Activated T-helper 17 cell treated with anti-CD3 and anti-CD28 coated beads, Interleukin-2, amount 50 U/mL, for 72 hours (primary cell): ENCODE results near the gene CHMP5. TPM values are rescaled to one million over a fixed set of nuclear protein-coding genes. Genes with fewer than 3 reads are reported as not detected.

Experiments used
- ATAC-seq: fragments of 150-1000 bp; cut with Tn5 transposase; replicated peaks from 2 replicates; pipeline ENCODE4 v1.10.0; 2021; ENCODE audit warnings: mild to moderate bottlenecking, moderate library complexity
- H3K27ac Mint-ChIP-seq: one replicate; pipeline ENCODE4 v1.8.0; 2022; ENCODE audit warnings: mixed read lengths
- H3K27me3 Mint-ChIP-seq: one replicate; pipeline ENCODE4 v1.8.0; 2022; ENCODE audit warnings: mixed read lengths
- H3K36me3 Mint-ChIP-seq: one replicate; pipeline ENCODE4 v1.8.0; 2022; ENCODE audit warnings: low read depth, mild to moderate bottlenecking, mixed read lengths
- H3K4me1 Mint-ChIP-seq: one replicate; pipeline ENCODE4 v1.8.0; 2022; ENCODE audit warnings: mixed read lengths
- H3K4me3 Mint-ChIP-seq: one replicate; pipeline ENCODE4 v1.8.0; 2022; ENCODE audit warnings: mild to moderate bottlenecking, mixed read lengths
- H3K9me3 Mint-ChIP-seq: one replicate; pipeline ENCODE4 v1.8.0; 2022; ENCODE audit warnings: mixed read lengths
- total RNA-seq, 2 donors: library from RNA; stranded (reverse); gene quantifications; one replicate each; pipeline ENCODE4 v1.2.3, GENCODE V29; 2022

Gene CHMP5
- total RNA-seq, 2 donors from 2014 or later: 54.7 to 70.0 TPM

DNA sequence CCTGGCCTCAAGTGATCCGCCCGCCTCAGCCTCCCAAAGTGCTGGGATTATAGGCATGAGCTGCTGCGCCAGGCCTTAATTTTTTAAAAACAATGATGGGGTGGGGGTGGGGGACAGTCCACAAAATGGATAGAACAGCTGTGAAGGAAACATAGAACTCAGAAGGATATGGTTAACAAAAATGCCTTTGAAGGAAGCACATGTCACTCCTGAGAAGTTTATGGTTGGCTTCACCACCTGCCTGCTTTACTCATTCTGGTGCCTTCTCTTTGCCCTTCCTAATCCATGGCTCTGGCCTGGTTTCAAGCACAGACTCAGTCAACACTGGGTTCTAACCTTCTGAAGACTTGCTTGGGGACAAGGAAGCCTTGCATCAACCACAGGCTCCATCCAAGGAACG lies 10.6 kb upstream of the CHMP5 start:
- Mint-ChIP-seq H3K4me1 (no peaks in the 10 kb centered on the region), H3K27ac (no peak overlapping the region), H3K4me3 (no peak overlapping the region), H3K27me3 (no peaks in the 10 kb centered on the region), H3K36me3 (peaks cover 90% of the 10 kb centered on the region), H3K9me3 (no peaks in the 10 kb centered on the region)
- no peak for ATAC-seq

- Mint-ChIP-seq H3K9me3 (no peaks in the 10 kb centered on the region), H3K27me3 (no peaks in the 10 kb centered on the region), H3K27ac (no peak overlapping the region), H3K36me3 (peaks cover 91% of the 10 kb centered on the region), H3K4me1 (no peaks in the 10 kb centered on the region), H3K4me3 (no peak overlapping the region)
- ATAC-seq: no peak
These were observed 9.8 kb upstream of the CHMP5 start for GRCh38 chr9:33255014-33255413.

DNA sequence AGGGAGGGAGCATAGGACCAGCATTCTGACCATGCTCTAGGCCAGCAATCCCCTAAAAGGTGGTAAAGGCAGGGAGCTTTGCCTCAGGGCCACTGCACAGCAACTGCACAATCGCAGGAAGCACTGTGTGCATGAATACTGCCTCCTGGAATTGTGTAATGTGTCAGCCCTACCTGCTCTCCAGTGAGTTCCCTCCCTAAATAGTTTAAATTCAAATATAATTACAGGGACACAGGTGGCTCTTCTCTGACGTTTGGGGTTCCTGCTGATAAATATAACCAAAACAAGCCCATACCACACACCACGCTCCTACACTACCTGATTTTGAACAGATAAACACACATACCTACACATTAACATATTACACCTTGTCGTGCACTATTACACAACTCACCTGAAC lies 9.4 kb upstream of the CHMP5 start:
- ATAC-seq: no peak
- no peaks in the 10 kb centered on the region for H3K9me3 Mint-ChIP-seq

DNA sequence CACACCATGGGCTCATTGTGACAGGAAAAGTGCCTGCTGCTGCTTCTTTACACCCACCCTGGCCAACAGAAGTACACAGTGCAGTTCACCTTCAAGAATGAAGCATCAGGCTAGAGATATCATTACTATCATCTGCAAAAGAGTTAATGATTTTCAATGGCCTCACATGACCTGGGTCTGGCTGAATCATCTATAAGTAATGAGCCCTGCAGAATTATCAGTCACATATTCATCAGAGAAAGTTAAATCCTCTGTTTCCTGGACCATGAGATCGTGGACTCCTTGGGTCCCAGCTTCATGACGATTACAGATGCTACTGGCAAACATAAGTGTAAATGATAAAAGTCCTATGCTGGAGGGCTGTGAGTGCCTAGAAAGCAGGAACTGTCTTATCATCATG lies 8.6 kb upstream of the CHMP5 start:
- Mint-ChIP-seq H3K4me3 (no peak overlapping the region), H3K4me1 (no peaks in the 10 kb centered on the region), H3K27ac (no peak overlapping the region), H3K27me3 (no peaks in the 10 kb centered on the region), H3K36me3 (peaks cover 93% of the 10 kb centered on the region), H3K9me3 (no peaks in the 10 kb centered on the region)
- no peak for ATAC-seq

More for the DNA sequence above, 9.4 kb upstream of the CHMP5 start:
- Mint-ChIP-seq H3K4me3 (no peak overlapping the region), H3K36me3 (peaks cover 93% of the 10 kb centered on the region), H3K4me1 (no peaks in the 10 kb centered on the region), H3K27me3 (no peaks in the 10 kb centered on the region), H3K27ac (no peak overlapping the region)

- Mint-ChIP-seq H3K36me3 (peaks cover 100% of the 10 kb centered on the region), H3K9me3 (no peaks in the 10 kb centered on the region), H3K27ac (no peak overlapping the region), H3K4me1 (no peaks in the 10 kb centered on the region), H3K27me3 (no peaks in the 10 kb centered on the region), H3K4me3 (no peak overlapping the region)
- no peak for ATAC-seq
These were observed 7.6 kb upstream of the CHMP5 start for GRCh38 chr9:33257276-33257675.

DNA sequence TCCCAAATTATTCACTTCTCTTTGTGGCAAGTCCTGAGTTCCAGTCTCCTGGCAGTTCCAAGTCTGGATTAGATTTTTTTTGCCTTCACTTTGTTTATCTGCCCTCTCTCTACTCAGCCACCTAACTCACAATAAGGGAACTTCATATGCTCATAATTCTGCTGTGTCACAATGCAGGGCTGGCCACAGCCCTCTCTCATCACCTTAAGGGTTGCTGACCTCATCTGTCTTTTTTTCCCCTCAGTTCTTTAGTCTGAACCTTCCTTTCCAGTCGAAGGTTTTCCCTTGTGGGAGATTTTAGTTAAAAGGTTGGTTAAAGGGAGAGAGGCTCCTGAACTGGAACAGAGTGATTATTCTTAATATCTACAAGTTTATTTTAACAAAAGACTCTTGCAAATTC lies 4.5 kb upstream of the CHMP5 start:
- Mint-ChIP-seq H3K4me3 (no peak overlapping the region), H3K4me1 (peaks cover 9% of the 10 kb centered on the region), H3K27me3 (no peaks in the 10 kb centered on the region), H3K27ac (peak overlapping the region; percentile 44), H3K9me3 (no peaks in the 10 kb centered on the region), H3K36me3 (peaks cover 98% of the 10 kb centered on the region)
- no peak for ATAC-seq

DNA sequence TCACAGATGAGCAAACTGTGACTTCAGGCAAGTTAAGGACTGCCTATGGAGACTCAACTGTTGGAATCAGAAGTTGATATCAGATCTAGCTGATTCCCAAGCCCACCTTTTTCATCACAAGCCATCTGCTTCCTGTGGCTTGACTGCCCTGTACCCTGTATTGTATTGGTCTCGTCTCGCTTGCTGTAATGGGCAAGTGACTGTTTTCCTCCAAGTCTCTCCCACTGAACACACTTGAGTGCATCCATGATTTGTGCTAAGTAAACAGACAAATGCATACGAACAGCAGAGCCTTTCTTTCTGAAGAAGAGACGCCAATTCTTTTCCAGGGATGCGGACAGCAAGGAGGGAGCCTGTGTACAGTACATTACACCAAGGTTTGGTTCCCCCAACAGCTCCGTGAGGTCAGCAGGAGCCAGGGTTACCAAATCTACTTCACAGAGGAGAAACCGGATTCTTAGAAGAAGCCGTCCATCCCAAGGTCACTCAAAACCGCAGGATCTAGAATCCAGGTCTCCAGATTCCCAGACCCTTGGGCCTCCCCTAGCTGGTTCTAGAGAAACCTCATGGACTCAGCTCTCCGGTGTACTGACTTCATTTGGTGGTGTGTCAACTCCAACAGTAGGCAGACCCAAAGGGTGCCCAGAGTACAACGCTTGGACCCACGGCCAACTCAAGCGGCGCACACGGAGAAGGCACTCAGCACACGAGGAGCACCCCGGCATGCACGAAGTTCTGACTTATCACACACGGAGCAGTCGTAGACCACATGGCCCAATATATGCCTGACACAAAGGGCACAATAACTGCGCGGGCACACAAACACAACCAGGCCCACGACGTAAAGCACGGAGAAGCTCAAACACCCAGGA lies 1.5 kb upstream of the CHMP5 start:
- Mint-ChIP-seq H3K27me3 (no peaks in the 10 kb centered on the region), H3K4me3 (peak overlapping the region; percentile 89), H3K4me1 (peaks cover 27% of the 10 kb centered on the region), H3K27ac (peak overlapping the region; percentile 65), H3K36me3 (peaks cover 98% of the 10 kb centered on the region), H3K9me3 (no peaks in the 10 kb centered on the region)
- no peak for ATAC-seq

GRCh38 chr9:33264003-33264472 lies 811 bp upstream of the CHMP5 start:
- peak overlapping the region; percentile 65 for H3K27ac Mint-ChIP-seq
- H3K36me3 Mint-ChIP-seq: peaks cover 98% of the 10 kb centered on the region
- H3K4me1 Mint-ChIP-seq: peaks cover 27% of the 10 kb centered on the region
- H3K4me3 Mint-ChIP-seq: peak overlapping the region; percentile 89
- ATAC-seq: peak; percentile 8
- no peaks in the 10 kb centered on the region for H3K9me3 Mint-ChIP-seq
- H3K27me3 Mint-ChIP-seq: no peaks in the 10 kb centered on the region

DNA sequence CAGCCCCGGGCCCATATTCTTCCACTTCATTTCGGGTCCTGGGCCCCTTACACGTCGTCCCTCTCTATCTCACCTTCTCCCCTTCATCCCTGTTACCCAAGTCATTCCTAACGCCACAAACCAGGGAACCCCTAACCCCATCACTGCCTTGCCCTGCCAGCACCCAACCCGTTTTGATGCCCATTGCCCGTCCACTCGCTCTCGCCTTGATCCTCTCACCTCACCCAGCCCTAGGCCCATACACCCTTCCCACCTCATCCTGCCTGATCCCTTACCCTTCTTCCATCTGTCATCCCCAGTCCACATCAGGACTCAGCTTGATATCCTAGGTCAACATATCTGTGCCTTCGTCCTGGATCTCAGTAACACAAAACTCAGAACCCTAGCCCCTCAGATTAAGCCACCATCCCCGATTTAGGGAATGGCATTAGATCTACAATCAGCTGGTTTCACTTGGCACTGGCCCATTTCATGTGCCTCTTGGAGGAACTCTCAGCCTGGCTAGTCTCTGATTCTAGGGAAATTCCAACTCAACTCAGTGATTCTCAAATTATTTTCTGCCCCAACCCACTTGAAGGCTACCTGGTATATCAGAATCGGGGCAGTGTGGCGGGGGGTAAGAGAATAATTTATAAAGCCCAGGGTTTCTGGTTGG lies 489 bp downstream of the CHMP5 start:
- peaks cover 27% of the 10 kb centered on the region for H3K4me1 Mint-ChIP-seq
- H3K27me3 Mint-ChIP-seq: no peaks in the 10 kb centered on the region
- peaks cover 96% of the 10 kb centered on the region for H3K36me3 Mint-ChIP-seq
- H3K27ac Mint-ChIP-seq: peak overlapping the region; percentile 65
- H3K9me3 Mint-ChIP-seq: no peaks in the 10 kb centered on the region
- no peak for ATAC-seq
- peak overlapping the region; percentile 89 for H3K4me3 Mint-ChIP-seq

DNA sequence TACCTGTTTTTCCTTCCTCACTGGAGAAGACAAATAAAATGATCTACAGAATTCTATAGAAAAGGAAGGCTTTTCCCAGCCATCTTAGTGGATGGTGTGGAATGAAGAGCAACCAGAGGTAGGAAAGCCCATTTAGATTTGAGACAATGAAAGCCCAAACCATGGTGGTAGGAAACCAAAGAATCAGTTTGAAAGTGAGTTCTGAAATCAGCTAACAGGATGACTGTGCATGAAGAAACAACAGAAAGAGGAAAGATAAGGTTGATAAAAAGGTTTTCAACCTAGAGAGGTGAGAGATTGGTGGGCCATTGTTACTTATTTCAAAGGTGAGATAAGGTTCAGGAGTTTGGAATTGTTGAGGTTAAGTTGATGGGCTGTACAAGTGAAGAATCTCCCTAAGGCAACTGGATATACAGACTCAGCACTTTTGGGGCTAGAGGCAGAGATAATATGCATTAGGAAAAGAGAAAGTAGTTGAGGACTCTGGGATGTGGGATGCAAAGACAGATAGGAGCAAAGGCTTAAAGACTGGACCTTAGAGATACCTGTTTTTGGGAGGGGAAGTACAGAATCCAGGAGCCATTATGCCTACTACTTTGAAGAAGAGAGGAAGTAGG lies 2.4 kb downstream of the CHMP5 start:
- peak overlapping the region; percentile 89 for H3K4me3 Mint-ChIP-seq
- H3K4me1 Mint-ChIP-seq: peaks cover 27% of the 10 kb centered on the region

GRCh38 chr9:33270146-33270545 lies 5.3 kb downstream of the CHMP5 start:
- H3K4me1 Mint-ChIP-seq: peaks cover 20% of the 10 kb centered on the region
- no peak overlapping the region for H3K27ac Mint-ChIP-seq
- ATAC-seq: no peak
- peaks cover 96% of the 10 kb centered on the region for H3K36me3 Mint-ChIP-seq
- no peaks in the 10 kb centered on the region for H3K9me3 Mint-ChIP-seq
- H3K4me3 Mint-ChIP-seq: no peak overlapping the region
- H3K27me3 Mint-ChIP-seq: no peaks in the 10 kb centered on the region

More for the DNA sequence above, 2.4 kb downstream of the CHMP5 start:
- Mint-ChIP-seq H3K27ac (peak overlapping the region; percentile 65), H3K36me3 (peaks cover 96% of the 10 kb centered on the region), H3K9me3 (no peaks in the 10 kb centered on the region), H3K27me3 (no peaks in the 10 kb centered on the region)
- no peak for ATAC-seq

GRCh38 chr9:33272061-33272460 lies 7.2 kb downstream of the CHMP5 start:
- Mint-ChIP-seq H3K36me3 (peaks cover 98% of the 10 kb centered on the region), H3K4me1 (peaks cover 5% of the 10 kb centered on the region), H3K27ac (peak overlapping the region; percentile 30), H3K27me3 (no peaks in the 10 kb centered on the region), H3K4me3 (no peak overlapping the region), H3K9me3 (no peaks in the 10 kb centered on the region)
- ATAC-seq: no peak

DNA sequence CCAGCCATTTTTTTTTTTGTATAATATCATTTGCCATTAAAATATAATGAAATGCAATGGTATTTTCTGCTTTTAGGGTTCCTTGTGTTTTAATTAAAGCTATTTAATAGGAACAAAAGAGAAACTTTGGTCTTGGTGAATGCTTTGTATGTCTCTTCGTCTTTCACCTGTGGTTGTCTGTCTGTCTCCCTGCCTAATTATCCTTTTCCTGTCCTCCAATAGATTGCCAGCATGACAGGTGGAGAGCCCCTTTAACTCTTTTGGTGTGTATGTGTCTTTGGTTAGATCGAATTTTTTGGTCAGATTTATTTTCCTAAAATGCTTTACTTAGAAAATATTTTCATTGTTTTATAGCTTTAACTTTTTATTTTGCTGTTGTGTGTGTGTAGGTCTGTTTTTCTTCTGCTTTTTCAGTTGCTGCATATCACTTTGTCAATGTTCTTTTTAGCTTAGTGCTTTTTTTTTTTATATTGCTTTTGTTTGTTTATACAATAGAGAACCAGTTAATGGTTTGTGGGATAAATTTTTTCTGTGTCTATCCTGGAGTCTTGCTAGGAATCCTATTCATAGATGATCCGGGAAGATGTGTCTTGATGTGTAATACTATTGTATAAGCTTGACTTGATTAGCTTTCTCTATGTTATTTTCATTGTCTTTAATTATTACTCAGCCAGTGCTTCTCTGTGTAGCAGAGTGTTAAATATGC lies 8.6 kb downstream of the CHMP5 start:
- Mint-ChIP-seq H3K27me3 (no peaks in the 10 kb centered on the region), H3K36me3 (peaks cover 98% of the 10 kb centered on the region), H3K27ac (peak overlapping the region; percentile 4), H3K4me1 (peaks cover 5% of the 10 kb centered on the region), H3K4me3 (no peak overlapping the region), H3K9me3 (no peaks in the 10 kb centered on the region)
- no peak for ATAC-seq

- H3K27ac Mint-ChIP-seq: peak overlapping the region; percentile 4
These were observed 9.1 kb downstream of the CHMP5 start for GRCh38 chr9:33273972-33274328.

More at GRCh38 chr9:33273972-33274328, 9.1 kb downstream of the CHMP5 start:
- no peak for ATAC-seq
- no peaks in the 10 kb centered on the region for H3K27me3 Mint-ChIP-seq
- H3K9me3 Mint-ChIP-seq: no peaks in the 10 kb centered on the region
- H3K4me1 Mint-ChIP-seq: peaks cover 5% of the 10 kb centered on the region
- H3K36me3 Mint-ChIP-seq: peaks cover 98% of the 10 kb centered on the region
- H3K4me3 Mint-ChIP-seq: no peak overlapping the region
